H1 (cell line): ENCODE results near the gene VPS13A. TPM values are rescaled to one million over a fixed set of nuclear protein-coding genes. Genes with fewer than 3 reads are reported as not detected.

Experiments used
- CTCF ChIA-PET: fragments of 300-600 bp; sonication (Branson Sonifier 250); formaldehyde crosslinking; loops from one replicate; lab custom pipeline; 2021; ENCODE audit not compliant: partially characterized antibody; lab: Charles Lee
- POLR2A ChIA-PET: fragments of 300-600 bp; sonication (Branson Sonifier 250); formaldehyde crosslinking; loops from one replicate; lab custom pipeline; 2021; ENCODE audit warnings: inconsistent platforms; ENCODE audit not compliant: partially characterized antibody; lab: Charles Lee
- DNase-seq, 2 experiments: peaks; one replicate each; pipeline versions ENCODE4 v3.0.0 to v3.0.0-alpha.2; 2010 to 2022; ENCODE audit warnings: low spot score in 2 of 2, low read depth in 1 of 2, mixed read lengths in 1 of 2
- FAIRE-seq: peaks from 2 replicates; lab custom pipeline; 2011; peaks lifted over from hg19 to GRCh38; lab: Jason Lieb, UNC
- H2AFZ ChIP-seq: 2 replicates; pipeline ENCODE4 v1.8.1; 2012; ENCODE audit warnings: low read length, inconsistent platforms
- H2AK5ac ChIP-seq: 2 replicates; pipeline ENCODE4 v1.6.1; 2013; ENCODE audit warnings: low read depth, low read length
- H2BK120ac ChIP-seq: replicated peaks from 2 replicates; pipeline ENCODE3; 2013; ENCODE audit warnings: low read depth, low read length, inconsistent platforms
- H2BK12ac ChIP-seq: 2 replicates; pipeline ENCODE4 v1.6.1; 2013; ENCODE audit warnings: low read depth, low read length
- H2BK15ac ChIP-seq: 2 replicates; pipeline ENCODE4 v1.6.1; 2013; ENCODE audit warnings: low read length
- H2BK20ac ChIP-seq: 2 replicates; pipeline ENCODE4 v1.6.1; 2013; ENCODE audit warnings: low read length
- H2BK5ac ChIP-seq: 2 replicates; pipeline ENCODE4 v1.6.1; 2013; ENCODE audit warnings: low read depth, low read length
- H3K14ac ChIP-seq: 2 replicates; pipeline ENCODE4 v1.6.1; 2013; ENCODE audit warnings: inconsistent platforms; ENCODE audit not compliant: insufficient read length
- H3K18ac ChIP-seq: 2 replicates; pipeline ENCODE4 v1.6.1; 2013; ENCODE audit warnings: low read length; ENCODE audit errors: extremely low read depth
- H3K23ac ChIP-seq: 2 replicates; pipeline ENCODE4 v1.6.1; 2013; ENCODE audit warnings: inconsistent platforms; ENCODE audit not compliant: insufficient read length
- H3K23me2 ChIP-seq: 2 replicates; pipeline ENCODE4 v1.6.1; 2013; ENCODE audit warnings: low read depth, low read length
- H3K27ac ChIP-seq: 2 replicates; pipeline ENCODE4 v1.6.1; 2011; ENCODE audit warnings: low read depth, low read length, inconsistent platforms
- H3K27me3 ChIP-seq, 4 experiments: replicated peaks in 1 of 4; 1 replicate in 1 of 4; 2 replicates in 3 of 4; pipeline versions ENCODE4 v1.6.1 to v1.8.1; 2011 to 2013; ENCODE audit warnings: low read length in 3 of 4, mild to moderate bottlenecking in 3 of 4, inconsistent platforms in 2 of 4, mixed read lengths in 2 of 4, moderate library complexity in 1 of 4; ENCODE audit not compliant: control insufficient read depth in 3 of 4, insufficient read depth in 3 of 4; ENCODE audit errors: extremely low read depth in 1 of 4
- H3K36me3 ChIP-seq, 4 experiments: 2 replicates each; pipeline versions ENCODE4 v1.6.1 to v1.8.1; 2011 to 2013; ENCODE audit warnings: mild to moderate bottlenecking in 4 of 4, low read length in 3 of 4, moderate library complexity in 2 of 4, control low read depth in 1 of 4, inconsistent platforms in 1 of 4; ENCODE audit not compliant: insufficient read depth in 4 of 4, control insufficient read depth in 2 of 4
- H3K4ac ChIP-seq: replicated peaks from 2 replicates; pipeline ENCODE3; 2013; ENCODE audit warnings: low read length, low read depth, mixed read lengths, inconsistent platforms; ENCODE audit not compliant: insufficient read length
- H3K4me1 ChIP-seq, 4 experiments: replicated peaks in 1 of 4; 1 replicate in 1 of 4; 2 replicates in 3 of 4; pipeline versions ENCODE4 v1.6.1 to v1.8.1; 2011 to 2013; ENCODE audit warnings: low read length in 3 of 4, inconsistent platforms in 2 of 4, mixed read lengths in 1 of 4; ENCODE audit not compliant: insufficient read depth in 4 of 4, control insufficient read depth in 3 of 4
- H3K4me2 ChIP-seq, 2 experiments: 2 replicates each; pipeline versions ENCODE4 v1.6.1 to v1.8.1; 2011 to 2013; ENCODE audit warnings: low read depth in 2 of 2, low read length in 2 of 2, control low read depth in 1 of 2, inconsistent platforms in 1 of 2, mild to moderate bottlenecking in 1 of 2; ENCODE audit not compliant: insufficient read depth in 1 of 2
- H3K4me3 ChIP-seq, 4 experiments: fragments of 200-600, 300-600 bp in 1 of 4; sonication (generic), shearing (Covaris generic), sonication (Bioruptor Twin) in 1 of 4; 2 replicates each; pipeline versions ENCODE4 v1.5.1 to v1.8.1; 2011 to 2016; ENCODE audit warnings: low read length in 4 of 4, low read depth in 3 of 4, control low read depth in 2 of 4, inconsistent platforms in 2 of 4, mild to moderate bottlenecking in 2 of 4, mixed read lengths in 1 of 4, moderate library complexity in 1 of 4; ENCODE audit not compliant: insufficient read depth in 2 of 4; ENCODE audit errors: extremely low read depth in 1 of 4
- H3K56ac ChIP-seq: replicated peaks from 2 replicates; pipeline ENCODE3; 2013; ENCODE audit warnings: low read depth, mild to moderate bottlenecking, mixed read lengths, low read length, inconsistent platforms; ENCODE audit not compliant: insufficient read length
- H3K79me1 ChIP-seq: 2 replicates; pipeline ENCODE4 v1.6.1; 2013; ENCODE audit warnings: low read depth, low read length, control low read depth
- H3K79me2 ChIP-seq, 2 experiments: 2 replicates each; pipeline versions ENCODE4 v1.6.1 to v1.8.1; 2012 to 2013; ENCODE audit warnings: low read length in 2 of 2, mild to moderate bottlenecking in 2 of 2, inconsistent platforms in 1 of 2; ENCODE audit not compliant: insufficient read depth in 2 of 2, control insufficient read depth in 1 of 2
- H3K9ac ChIP-seq, 4 experiments: replicated peaks in 1 of 4; 1 replicate in 1 of 4; 2 replicates in 3 of 4; pipeline versions ENCODE4 v1.6.1 to v1.8.1; 2011 to 2013; ENCODE audit warnings: low read depth in 3 of 4, low read length in 3 of 4, control low read depth in 2 of 4, mild to moderate bottlenecking in 2 of 4, moderate library complexity in 2 of 4, inconsistent platforms in 1 of 4; ENCODE audit errors: extremely low read depth in 1 of 4
- H3K9me3 ChIP-seq, 2 experiments: 2 replicates each; pipeline versions ENCODE4 v1.6.1 to v1.8.1; 2012 to 2013; ENCODE audit warnings: mild to moderate bottlenecking in 2 of 2, moderate library complexity in 2 of 2, control low read depth in 1 of 2, inconsistent platforms in 1 of 2, low read depth in 1 of 2, low read length in 1 of 2, mixed read lengths in 1 of 2; ENCODE audit not compliant: insufficient read depth in 2 of 2
- H4K20me1 ChIP-seq, 2 experiments: replicated peaks in 1 of 2; 2 replicates each; pipeline versions ENCODE3 to v1.8.1; 2011 to 2013; ENCODE audit warnings: inconsistent platforms in 2 of 2, low read length in 2 of 2, mild to moderate bottlenecking in 1 of 2; ENCODE audit not compliant: insufficient read depth in 2 of 2, control insufficient read depth in 1 of 2
- H4K5ac ChIP-seq: 2 replicates; pipeline ENCODE4 v1.6.1; 2013; ENCODE audit warnings: low read length, low read depth, mixed read lengths, inconsistent platforms; ENCODE audit not compliant: insufficient read length
- H4K8ac ChIP-seq: 2 replicates; pipeline ENCODE4 v1.8.0; 2013; ENCODE audit warnings: mild to moderate bottlenecking, moderate library complexity, low read length, inconsistent platforms; ENCODE audit not compliant: insufficient read depth; ENCODE audit errors: extremely low read depth
- H4K91ac ChIP-seq: replicated peaks from 2 replicates; pipeline ENCODE3; 2013; ENCODE audit warnings: low read length, mixed read lengths, inconsistent platforms; ENCODE audit not compliant: insufficient read length
- ASH2L ChIP-seq: fragments of 200-600, 300-600 bp; sonication (generic); IDR thresholded peaks from one replicate; pipeline ENCODE4 v1.7.1; 2017; ENCODE audit warnings: low read length
- CBX8 ChIP-seq: fragments of 300-800, 300-1000 bp; sonication (generic); IDR thresholded peaks from 2 replicates; pipeline ENCODE4 v1.7.1; 2016; ENCODE audit warnings: low read depth, low read length, borderline replicate concordance
- CTBP2 ChIP-seq: IDR thresholded peaks from 2 replicates; pipeline ENCODE4 v1.7.0; 2011; ENCODE audit warnings: borderline replicate concordance, mild to moderate bottlenecking, moderate library complexity, mixed read lengths, low read length; ENCODE audit not compliant: insufficient read depth, insufficient read length
- FOSL1 ChIP-seq: IDR thresholded peaks from 2 replicates; pipeline ENCODE4 v1.6.1; 2011; ENCODE audit warnings: mild to moderate bottlenecking, low read depth, low read length, moderate library complexity; ENCODE audit not compliant: insufficient read depth
- GTF2F1 ChIP-seq: IDR thresholded peaks from 2 replicates; pipeline ENCODE4 v1.6.1; 2012; ENCODE audit warnings: low read depth, low read length, improper control_type of control experiment, borderline replicate concordance
- KDM1A ChIP-seq: fragments of 200-600, 300-600 bp; sonication (generic); IDR thresholded peaks from 2 replicates; pipeline ENCODE4 v1.7.1; 2016; ENCODE audit warnings: mild to moderate bottlenecking, low read length, borderline replicate concordance
- NANOG ChIP-seq: IDR thresholded peaks from 2 replicates; pipeline ENCODE4 v1.6.1; 2011; ENCODE audit warnings: low read length, low read depth, mild to moderate bottlenecking, inconsistent platforms; ENCODE audit not compliant: insufficient read depth, poor library complexity, severe bottlenecking
- POLR2A ChIP-seq, 2 experiments: IDR thresholded peaks; 1 replicate in 1 of 2; 2 replicates in 1 of 2; pipeline ENCODE4 v1.6.1; 2011; ENCODE audit warnings: low read depth in 2 of 2, low read length in 2 of 2, mild to moderate bottlenecking in 2 of 2; ENCODE audit errors: control extremely low read depth in 1 of 2
- POLR2AphosphoS5 ChIP-seq: IDR thresholded peaks from 2 replicates; pipeline ENCODE4 v1.6.1; 2011; ENCODE audit warnings: low read depth, low read length
- RXRA ChIP-seq: IDR thresholded peaks from 2 replicates; pipeline ENCODE4 v1.6.1; 2011; ENCODE audit warnings: low read depth, mild to moderate bottlenecking, low read length, moderate library complexity; ENCODE audit not compliant: insufficient read depth
- SAP30 ChIP-seq: fragments of 300-600 bp; sonication (generic); IDR thresholded peaks from 2 replicates; pipeline ENCODE4 v1.7.1; 2012; ENCODE audit warnings: low read length, moderate library complexity, mild to moderate bottlenecking, inconsistent platforms; ENCODE audit not compliant: insufficient read depth, insufficient replicate concordance
- SRF ChIP-seq: IDR thresholded peaks from 2 replicates; pipeline ENCODE4 v1.6.1; 2011; ENCODE audit warnings: mild to moderate bottlenecking, low read depth, low read length, moderate library complexity
- TAF7 ChIP-seq: optimal IDR thresholded peaks from 2 replicates; pipeline ENCODE3; 2011; ENCODE audit warnings: low read depth, mild to moderate bottlenecking, inconsistent platforms, low read length, moderate library complexity, borderline replicate concordance
- polyA plus RNA-seq, 7 experiments: library from polyadenylated mRNA; depleted of rRNA in 3 of 7; stranded (reverse) in 5 of 7; unstranded in 2 of 7; fragments of >200 nt in 5 of 7; fragments of 200-250 nt in 2 of 7; gene quantifications; 1 replicate in 5 of 7; 2 replicates in 1 of 7; 4 replicates in 1 of 7; pipeline versions ENCODE4 v1.2.1 to v1.2.3, GENCODE V29; 2011 to 2013; ENCODE audit warnings: missing spikeins in 2 of 7, mixed read lengths in 2 of 7
- total RNA-seq: library from RNA; stranded (reverse); fragmentation: NEBNext Ultra II Directional; extraction: Animal tissue kit (Norgen Biotek cat#: 25700); gene quantifications from 2 replicates; pipeline ENCODE4 v1.2.1, GENCODE V29; 2021
- TF ChIP-seq, protein P1 (sequence below): IDR thresholded peaks from 2 replicates; pipeline ENCODE4 v1.6.1; 2011; ENCODE audit warnings: low read depth, mild to moderate bottlenecking, low read length; ENCODE audit not compliant: insufficient read depth
- TF ChIP-seq, protein P2 (sequence below): IDR thresholded peaks from 2 replicates; pipeline ENCODE4 v1.6.1; 2012; ENCODE audit warnings: inconsistent platforms

Gene VPS13A
- total and polyA plus RNA-seq, 2 of the 8 experiments (the other 6 are each of a cell fraction or from before 2014, with no cell fraction given), result 6.0 to 36.5 TPM

DNA sequence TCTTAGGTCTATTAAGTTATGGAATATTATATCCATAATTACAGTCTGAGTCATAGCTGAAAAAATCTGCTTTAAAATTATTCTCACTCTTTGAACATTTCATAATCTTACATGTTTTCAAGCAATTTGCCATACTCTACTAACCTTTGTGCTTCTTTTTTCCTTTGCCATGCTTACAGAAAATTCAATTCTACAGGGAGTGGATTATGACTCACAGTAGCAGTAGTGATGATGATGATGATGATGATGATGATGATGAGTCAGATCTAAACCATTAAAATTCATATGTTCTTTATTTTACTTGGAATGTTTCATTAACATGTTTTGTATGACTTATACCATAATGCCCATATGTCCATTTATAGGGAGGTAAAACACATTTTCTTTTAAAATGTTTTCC, 207.1 kb downstream of the VPS13A start:
- Histone ChIP-seq H3K36me3 (peaks cover 0 to 3% (median 1%) of the 10 kb centered on the region in 4 experiments; a peak in 2 of 8 replicates), H3K9me3 (no peaks in the 10 kb centered on the region), H4K5ac (no peak overlapping the region), H2BK120ac (no peak overlapping the region), H3K9ac (no peak overlapping the region), H4K91ac (no peak overlapping the region), H3K4ac (no peak overlapping the region), H4K8ac (no peak overlapping the region), H2BK5ac (no peak overlapping the region), H3K4me3 (no peak overlapping the region), H2AFZ (no peak overlapping the region), H2BK12ac (no peak overlapping the region), H3K23ac (no peak overlapping the region), H3K27me3 (no peaks in the 10 kb centered on the region), H3K14ac (no peak overlapping the region), H3K79me1 (no peaks in the 10 kb centered on the region), H3K56ac (no peak overlapping the region), H3K23me2 (no peaks in the 10 kb centered on the region), H2BK20ac (no peak overlapping the region), H2AK5ac (no peak overlapping the region), H3K4me1 (no peaks in the 10 kb centered on the region), H3K4me2 (no peak overlapping the region), H3K27ac (no peak overlapping the region), H3K18ac (no peak overlapping the region), H4K20me1 (no peaks in the 10 kb centered on the region), H3K79me2 (no peaks in the 10 kb centered on the region), H2BK15ac (no peak overlapping the region)
- ChIA-PET CTCF (interaction anchor here (1.3 kb wide), 1 partner anchor 52 kb away, joined by 3 read pairs; no protein-coding TSS in a partner anchor), POLR2A (no interaction called here)
- DNase-seq (no peak), FAIRE-seq (no peak)
- TF ChIP-seq KDM1A (no peak), FOSL1 (no peak), SRF (no peak), NANOG (no peak), POLR2AphosphoS5 (no peak), TAF7 (no peak), ASH2L (no peak), POLR2A (IDR thresholded peaks at IDR 0.05; ENCODE audit: control extremely low read depth in 1 of 2, low read depth in 2 of 2, low read length in 2 of 2) (no peak), CBX8 (no peak), CTBP2 (no peak), SAP30 (no peak), GTF2F1 (no peak), RXRA (no peak)
- TF ChIP-seq, protein P1, sequence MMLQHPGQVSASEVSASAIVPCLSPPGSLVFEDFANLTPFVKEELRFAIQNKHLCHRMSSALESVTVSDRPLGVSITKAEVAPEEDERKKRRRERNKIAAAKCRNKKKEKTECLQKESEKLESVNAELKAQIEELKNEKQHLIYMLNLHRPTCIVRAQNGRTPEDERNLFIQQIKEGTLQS, result no peak
- TF ChIP-seq, protein P2, sequence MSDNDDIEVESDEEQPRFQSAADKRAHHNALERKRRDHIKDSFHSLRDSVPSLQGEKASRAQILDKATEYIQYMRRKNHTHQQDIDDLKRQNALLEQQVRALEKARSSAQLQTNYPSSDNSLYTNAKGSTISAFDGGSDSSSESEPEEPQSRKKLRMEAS, result no peak
